ENCODE measurements around the gene GPR143. TPM values are rescaled to one million over a fixed set of nuclear protein-coding genes. Genes with fewer than 3 reads are reported as not detected.
"Not testable (repeated sequence)": the region's sequence is repeated elsewhere in the genome, so short reads cannot be mapped to it uniquely, and the experiment has no call there.

The GPR143 gene
- total RNA-seq, 1 experiment from 2014 or later = 32.1 TPM

- Histone ChIP-seq H3K27me3 (ENCODE audit: control insufficient read depth, insufficient read depth, low read length) (peaks cover 7% of the 10 kb centered on the region), H3K4me3 (ENCODE audit: insufficient read depth, low read depth, low read length) (peak within 1 kb of the TSS; percentile 66), H3K36me3 (replicated peaks; ENCODE audit: control insufficient read depth, insufficient read depth, low read length) (no peaks in the 10 kb centered on the region)
- peak; percentile 96 for DNase-seq
Observed at GRCh38 chrX:9785944-9786797, 20.5 kb upstream of the GPR143 start, which contains the start of gene SHROOM2. Gene SHROOM2, plus strand, starts transcription at chrX:9786429. Its CDS starts 117 bp downstream, at chrX:9786546.

- Histone ChIP-seq H3K36me3 (replicated peaks; ENCODE audit: control insufficient read depth, insufficient read depth, low read length) (no peaks in the 10 kb centered on the region), H3K27me3 (ENCODE audit: control insufficient read depth, insufficient read depth, low read length) (peaks cover 7% of the 10 kb centered on the region), H3K4me3 (ENCODE audit: insufficient read depth, low read depth, low read length) (peak overlapping the region; percentile 66)
- DNase-seq = peak; percentile 81
Observed at GRCh38 chrX:9785254-9785943, 19.8 kb upstream of the GPR143 start.

- DNase-seq = no peak
- H3K27me3 ChIP-seq (ENCODE audit: control insufficient read depth, insufficient read depth, low read length) = peaks cover 7% of the 10 kb centered on the region
- H3K4me3 ChIP-seq (ENCODE audit: insufficient read depth, low read depth, low read length) = no peak overlapping the region
- no peaks in the 10 kb centered on the region for H3K36me3 ChIP-seq (replicated peaks; ENCODE audit: control insufficient read depth, insufficient read depth, low read length)
Observed at GRCh38 chrX:9784332-9784731, 18.7 kb upstream of the GPR143 start.

- Histone ChIP-seq H3K27me3 (ENCODE audit: control insufficient read depth, insufficient read depth, low read length) (peaks cover 5% of the 10 kb centered on the region), H3K4me3 (ENCODE audit: insufficient read depth, low read depth, low read length) (no peak overlapping the region), H3K36me3 (replicated peaks; ENCODE audit: control insufficient read depth, insufficient read depth, low read length) (no peaks in the 10 kb centered on the region; the same call in 1 of the 2 replicates)
- no peak for DNase-seq
Observed at GRCh38 chrX:9781941-9782340, 16.3 kb upstream of the GPR143 start.

- DNase-seq = peak; percentile 61
- Histone ChIP-seq H3K27me3 (ENCODE audit: control insufficient read depth, insufficient read depth, low read length) (no peaks in the 10 kb centered on the region), H3K36me3 (replicated peaks; ENCODE audit: control insufficient read depth, insufficient read depth, low read length) (no peaks in the 10 kb centered on the region; the same call in 1 of the 2 replicates), H3K4me3 (ENCODE audit: insufficient read depth, low read depth, low read length) (no peak overlapping the region)
Observed at GRCh38 chrX:9775930-9776329, 10.3 kb upstream of the GPR143 start.

GRCh38 chrX:9772943-9773342 lies 7.3 kb upstream of the GPR143 start:
- H3K4me3 ChIP-seq (ENCODE audit: insufficient read depth, low read depth, low read length) = no peak overlapping the region
- no peaks in the 10 kb centered on the region for H3K27me3 ChIP-seq (ENCODE audit: control insufficient read depth, insufficient read depth, low read length)
- no peaks in the 10 kb centered on the region; the same call in 1 of the 2 replicates for H3K36me3 ChIP-seq (replicated peaks; ENCODE audit: control insufficient read depth, insufficient read depth, low read length)
- no peak for DNase-seq

- Histone ChIP-seq H3K27me3 (ENCODE audit: control insufficient read depth, insufficient read depth, low read length) (no peaks in the 10 kb centered on the region; the same call in 1 of the 2 replicates), H3K4me3 (ENCODE audit: insufficient read depth, low read depth, low read length) (no peak overlapping the region), H3K36me3 (replicated peaks; ENCODE audit: control insufficient read depth, insufficient read depth, low read length) (no peaks in the 10 kb centered on the region)
- DNase-seq = no peak
Observed at GRCh38 chrX:9770319-9770718, 4.7 kb upstream of the GPR143 start.

GRCh38 chrX:9768321-9768839 lies 2.7 kb upstream of the GPR143 start:
- not testable (repeated sequence) for H3K4me3 ChIP-seq (ENCODE audit: insufficient read depth, low read depth, low read length); H3K27me3 ChIP-seq (ENCODE audit: control insufficient read depth, insufficient read depth, low read length); DNase-seq; H3K36me3 ChIP-seq (replicated peaks; ENCODE audit: control insufficient read depth, insufficient read depth, low read length)

GRCh38 chrX:9767375-9767774 lies 1.7 kb upstream of the GPR143 start:
- DNase-seq = no peak
- Histone ChIP-seq H3K4me3 (ENCODE audit: insufficient read depth, low read depth, low read length) (no peak overlapping the region), H3K36me3 (replicated peaks; ENCODE audit: control insufficient read depth, insufficient read depth, low read length) (no peaks in the 10 kb centered on the region), H3K27me3 (ENCODE audit: control insufficient read depth, insufficient read depth, low read length) (no peaks in the 10 kb centered on the region; the same call in 1 of the 2 replicates)

- DNase-seq = peak; percentile 89
- no peaks in the 10 kb centered on the region for H3K36me3 ChIP-seq (replicated peaks; ENCODE audit: control insufficient read depth, insufficient read depth, low read length)
- no peaks in the 10 kb centered on the region; the same call in 1 of the 2 replicates for H3K27me3 ChIP-seq (ENCODE audit: control insufficient read depth, insufficient read depth, low read length)
- H3K4me3 ChIP-seq (ENCODE audit: insufficient read depth, low read depth, low read length) = peak overlapping the region; percentile 60
Observed at GRCh38 chrX:9765072-9765736, 443 bp downstream of the GPR143 start.

GRCh38 chrX:9759337-9759736 lies 6.3 kb downstream of the GPR143 start:
- Histone ChIP-seq H3K27me3 (ENCODE audit: control insufficient read depth, insufficient read depth, low read length) (no peaks in the 10 kb centered on the region), H3K36me3 (replicated peaks; ENCODE audit: control insufficient read depth, insufficient read depth, low read length) (no peaks in the 10 kb centered on the region), H3K4me3 (ENCODE audit: insufficient read depth, low read depth, low read length) (no peak overlapping the region)
- no peak for DNase-seq

GRCh38 chrX:9758021-9758638 lies 7.5 kb downstream of the GPR143 start:
- no peak for DNase-seq
- H3K36me3 ChIP-seq (replicated peaks; ENCODE audit: control insufficient read depth, insufficient read depth, low read length) = no peaks in the 10 kb centered on the region
- no peaks in the 10 kb centered on the region for H3K27me3 ChIP-seq (ENCODE audit: control insufficient read depth, insufficient read depth, low read length)
- no peak overlapping the region for H3K4me3 ChIP-seq (ENCODE audit: insufficient read depth, low read depth, low read length)

GRCh38 chrX:9757366-9757765 lies 8.3 kb downstream of the GPR143 start:
- Histone ChIP-seq H3K36me3 (replicated peaks; ENCODE audit: control insufficient read depth, insufficient read depth, low read length) (no peaks in the 10 kb centered on the region), H3K4me3 (ENCODE audit: insufficient read depth, low read depth, low read length) (no peak overlapping the region), H3K27me3 (ENCODE audit: control insufficient read depth, insufficient read depth, low read length) (no peaks in the 10 kb centered on the region)
- DNase-seq = no peak

GRCh38 chrX:9749146-9749692 lies 16.4 kb downstream of the GPR143 start:
- DNase-seq = no peak
- no peak overlapping the region for H3K4me3 ChIP-seq (ENCODE audit: insufficient read depth, low read depth, low read length)
- no peaks in the 10 kb centered on the region; the same call in 1 of the 2 replicates for H3K36me3 ChIP-seq (replicated peaks; ENCODE audit: control insufficient read depth, insufficient read depth, low read length)
- H3K27me3 ChIP-seq (ENCODE audit: control insufficient read depth, insufficient read depth, low read length) = no peaks in the 10 kb centered on the region

Data from H7 (cell line).